Skeletal muscle cell (primary cell): Measurements from ENCODE around the gene MGRN1.
A peak's percentile ranks its signal among the peaks of the same experiment; 100 is the strongest.

Experiments
- DNase-seq: peaks from one replicate; pipeline ENCODE4 v3.0.0-alpha.2; 2010; ENCODE audit warnings: low read depth
- H3K4me3 ChIP-seq: 2 replicates; pipeline ENCODE4 v1.5.1; 2011; ENCODE audit warnings: low read depth, mild to moderate bottlenecking, control low read depth, low read length, moderate library complexity

MGRN1 gene

GRCh38 chr16:4617880-4618279, 6.7 kb upstream of the MGRN1 start:
- no peak for DNase-seq
- no peak overlapping the region for H3K4me3 ChIP-seq

- H3K4me3 ChIP-seq = no peak overlapping the region
- no peak for DNase-seq
These were observed 5.8 kb upstream of the MGRN1 start for GRCh38 chr16:4618645-4619418.

DNA sequence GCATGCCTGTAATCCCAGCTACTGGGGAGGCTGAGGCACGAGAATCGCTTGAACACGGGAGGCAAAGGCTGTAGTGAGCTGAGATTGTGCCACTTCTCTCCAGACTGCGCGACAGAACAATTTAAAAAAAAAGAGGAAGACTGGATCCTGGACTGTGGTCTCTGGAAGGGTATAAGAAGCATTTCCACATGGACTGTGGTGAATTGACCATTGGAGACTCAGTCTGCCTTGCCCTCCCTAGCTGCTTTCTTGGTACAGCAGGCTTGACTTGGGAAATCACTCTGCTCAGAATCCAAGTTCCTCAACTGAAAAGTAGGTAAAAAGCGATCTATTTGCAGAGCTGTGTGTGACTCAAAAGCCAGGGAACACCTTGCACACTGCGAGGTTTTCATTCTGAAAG, 1.0 kb upstream of the MGRN1 start:
- H3K4me3 ChIP-seq = no peak overlapping the region
- DNase-seq = no peak

DNA sequence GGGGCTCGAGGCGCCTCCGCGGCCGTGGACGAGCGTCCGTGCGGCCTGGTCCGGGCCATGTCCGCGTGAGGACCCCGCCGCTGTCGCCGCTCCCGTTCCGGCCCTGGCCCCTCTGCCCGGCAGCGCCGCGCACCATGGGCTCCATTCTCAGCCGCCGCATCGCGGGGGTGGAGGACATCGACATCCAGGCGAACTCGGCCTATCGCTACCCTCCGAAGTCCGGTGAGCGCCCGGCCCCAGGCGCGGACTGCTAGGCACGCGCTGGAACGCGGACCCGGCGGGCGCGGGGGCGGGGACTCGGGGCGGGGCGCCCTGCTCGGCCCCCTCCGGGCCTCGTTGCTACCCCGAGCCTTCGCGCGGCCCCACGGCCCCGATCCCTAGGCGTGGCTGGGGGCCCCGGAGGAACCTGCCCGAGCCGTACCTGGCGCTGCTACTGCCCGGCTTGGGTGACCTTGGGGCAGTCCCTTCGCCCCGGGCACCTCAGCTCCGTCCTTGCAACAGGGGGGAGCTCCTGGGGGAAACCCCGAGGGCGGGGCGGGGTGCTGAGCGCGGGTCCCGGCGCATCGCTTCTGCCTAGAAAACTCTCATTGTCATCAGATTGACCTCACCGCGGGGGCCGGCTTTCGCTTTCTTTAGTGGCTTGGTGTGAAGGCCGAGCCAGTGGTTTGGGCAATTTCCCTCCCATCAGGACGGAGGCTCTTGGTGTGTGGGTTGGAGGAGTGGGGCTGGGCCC, 367 bp downstream of the MGRN1 start:
- peak overlapping the region; percentile 86 for H3K4me3 ChIP-seq

GRCh38 chr16:4625560-4626159, 1.0 kb downstream of the MGRN1 start:
- DNase-seq = no peak
- peak overlapping the region; percentile 86 for H3K4me3 ChIP-seq

More for the DNA sequence above, 367 bp downstream of the MGRN1 start:
- DNase-seq = peak; percentile 36

DNA sequence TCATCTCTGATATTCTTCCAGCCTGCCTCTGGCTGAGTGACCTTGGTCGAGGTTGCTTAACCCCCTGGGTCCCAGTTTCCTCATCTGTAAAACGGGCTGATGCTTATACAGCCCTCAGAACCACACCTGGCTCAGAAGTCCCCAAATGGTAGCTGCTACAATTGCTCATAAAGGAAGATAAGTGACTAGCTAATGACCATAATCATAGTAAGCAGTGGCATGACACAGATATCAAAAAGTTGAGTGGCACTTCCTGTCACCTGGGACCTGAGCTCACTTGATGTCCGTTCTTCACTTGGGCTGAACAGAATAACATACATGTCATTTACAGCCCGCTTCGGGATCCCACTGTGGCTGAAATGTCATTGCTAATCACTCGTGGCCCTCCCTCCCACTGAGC, 1.8 kb downstream of the MGRN1 start:
- no peak for DNase-seq
- H3K4me3 ChIP-seq = peak overlapping the region; percentile 86

DNA sequence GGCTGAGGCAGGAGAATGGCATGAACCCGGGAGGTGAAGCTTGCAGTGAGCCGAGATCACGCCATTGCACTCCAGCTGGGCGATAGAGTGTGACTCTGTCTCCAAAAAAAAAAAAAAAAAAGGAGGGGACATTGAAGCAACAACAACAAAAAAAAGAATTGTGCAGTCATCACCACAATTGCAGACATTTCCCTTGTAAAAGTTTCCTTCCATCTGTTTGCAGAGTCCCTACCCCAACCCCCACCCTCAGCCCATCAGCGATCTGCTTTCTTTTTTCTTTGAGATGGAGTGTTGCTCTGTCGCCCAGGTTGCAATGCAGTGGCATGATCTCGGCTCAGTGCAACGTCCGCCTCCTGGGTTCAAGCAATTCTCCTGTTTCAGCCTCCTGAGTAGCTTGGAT, 3.7 kb downstream of the MGRN1 start:
- no peak for DNase-seq
- no peak overlapping the region for H3K4me3 ChIP-seq

DNA sequence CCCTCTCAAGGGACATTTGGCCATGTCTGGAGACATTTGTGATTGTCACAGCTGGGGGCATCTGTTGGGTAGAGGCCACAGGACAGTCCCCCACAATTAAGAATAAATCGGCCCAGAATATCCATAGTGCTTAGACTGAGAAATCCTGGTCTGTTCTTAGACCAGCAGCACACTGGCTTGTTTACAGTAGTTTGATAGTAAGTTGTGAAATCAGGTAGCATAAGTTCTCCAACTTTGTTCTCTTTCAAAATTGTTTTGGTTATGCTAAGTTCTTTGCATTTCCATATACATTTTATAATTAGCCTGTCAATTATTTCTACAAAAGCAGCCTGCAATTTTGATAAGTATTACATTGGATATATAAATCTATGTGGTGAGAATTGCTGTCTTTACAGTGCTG, 6.8 kb downstream of the MGRN1 start:
- H3K4me3 ChIP-seq = no peak overlapping the region
- DNase-seq = no peak

DNA sequence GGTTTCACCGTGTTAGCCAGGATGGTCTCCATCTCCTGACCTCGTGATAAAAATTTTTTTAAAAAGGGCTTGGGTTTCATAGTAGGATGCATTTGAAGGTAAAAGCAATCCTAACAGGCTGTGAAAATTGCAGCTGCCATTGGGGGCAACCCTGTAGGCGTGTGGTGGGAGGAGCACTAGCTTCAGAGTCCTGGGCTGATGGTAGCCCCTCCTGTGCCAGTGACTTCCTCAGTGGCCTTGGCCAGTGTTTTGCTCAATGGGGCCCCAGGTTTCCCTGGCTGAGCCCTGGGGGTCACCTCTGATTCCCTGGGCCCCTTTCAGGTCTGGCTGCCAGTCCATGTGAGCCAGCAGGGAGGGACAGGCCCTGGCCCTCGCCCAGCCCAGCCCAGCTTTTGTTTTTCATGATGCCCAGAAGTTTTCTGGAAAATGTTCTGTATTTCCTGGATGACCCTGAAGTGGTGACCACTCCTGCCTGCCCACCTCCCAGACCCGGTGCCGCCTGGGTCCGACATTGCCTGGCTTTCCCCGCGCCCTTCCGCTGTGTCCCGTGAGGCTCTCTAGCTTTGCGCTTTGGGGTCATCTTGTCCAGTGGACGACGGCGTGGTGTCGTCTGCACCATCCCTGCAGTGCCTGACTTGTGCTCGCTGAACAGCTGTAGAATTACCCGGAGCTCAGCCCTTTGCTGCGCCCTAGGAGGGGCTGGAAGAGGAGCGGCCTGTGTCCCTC, 9.4 kb downstream of the MGRN1 start:
- no peak overlapping the region for H3K4me3 ChIP-seq
- DNase-seq = no peak

- H3K4me3 ChIP-seq = no peak overlapping the region
- DNase-seq = no peak
These were observed 10.1 kb downstream of the MGRN1 start for GRCh38 chr16:4634768-4635167.

DNA sequence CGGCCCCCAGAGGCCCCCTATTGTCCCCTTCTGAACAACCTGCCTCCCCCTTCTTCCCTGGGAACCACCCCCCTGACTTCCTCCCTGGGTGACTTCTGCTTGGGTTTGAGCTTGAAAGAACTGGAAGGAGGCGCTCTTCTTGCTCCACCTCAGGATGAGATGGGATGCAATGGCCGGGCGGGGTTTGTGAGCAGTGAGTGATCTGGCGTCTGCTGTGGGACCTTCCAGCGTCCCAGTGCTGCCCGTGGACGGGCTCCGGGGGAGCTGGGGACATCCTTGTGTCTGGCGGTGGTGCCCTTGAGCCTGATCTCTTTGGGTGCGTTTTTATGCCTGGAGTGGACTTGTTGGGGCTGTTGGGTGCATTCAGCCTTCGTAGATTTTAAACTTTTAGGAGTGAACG, 11.6 kb downstream of the MGRN1 start:
- DNase-seq = no peak
- no peak overlapping the region for H3K4me3 ChIP-seq

GRCh38 chr16:4637501-4638166, 13.0 kb downstream of the MGRN1 start:
- DNase-seq = no peak
- H3K4me3 ChIP-seq = no peak overlapping the region

GRCh38 chr16:4639899-4640509, 15.4 kb downstream of the MGRN1 start:
- no peak for DNase-seq
- H3K4me3 ChIP-seq = no peak overlapping the region

GRCh38 chr16:4640572-4641305, 16.1 kb downstream of the MGRN1 start:
- no peak for DNase-seq
- H3K4me3 ChIP-seq = no peak overlapping the region

GRCh38 chr16:4641306-4641687, 16.7 kb downstream of the MGRN1 start:
- DNase-seq = no peak
- no peak overlapping the region for H3K4me3 ChIP-seq

- no peak for DNase-seq
- no peak overlapping the region for H3K4me3 ChIP-seq
These were observed 17.3 kb downstream of the MGRN1 start for GRCh38 chr16:4641895-4642294.

DNA sequence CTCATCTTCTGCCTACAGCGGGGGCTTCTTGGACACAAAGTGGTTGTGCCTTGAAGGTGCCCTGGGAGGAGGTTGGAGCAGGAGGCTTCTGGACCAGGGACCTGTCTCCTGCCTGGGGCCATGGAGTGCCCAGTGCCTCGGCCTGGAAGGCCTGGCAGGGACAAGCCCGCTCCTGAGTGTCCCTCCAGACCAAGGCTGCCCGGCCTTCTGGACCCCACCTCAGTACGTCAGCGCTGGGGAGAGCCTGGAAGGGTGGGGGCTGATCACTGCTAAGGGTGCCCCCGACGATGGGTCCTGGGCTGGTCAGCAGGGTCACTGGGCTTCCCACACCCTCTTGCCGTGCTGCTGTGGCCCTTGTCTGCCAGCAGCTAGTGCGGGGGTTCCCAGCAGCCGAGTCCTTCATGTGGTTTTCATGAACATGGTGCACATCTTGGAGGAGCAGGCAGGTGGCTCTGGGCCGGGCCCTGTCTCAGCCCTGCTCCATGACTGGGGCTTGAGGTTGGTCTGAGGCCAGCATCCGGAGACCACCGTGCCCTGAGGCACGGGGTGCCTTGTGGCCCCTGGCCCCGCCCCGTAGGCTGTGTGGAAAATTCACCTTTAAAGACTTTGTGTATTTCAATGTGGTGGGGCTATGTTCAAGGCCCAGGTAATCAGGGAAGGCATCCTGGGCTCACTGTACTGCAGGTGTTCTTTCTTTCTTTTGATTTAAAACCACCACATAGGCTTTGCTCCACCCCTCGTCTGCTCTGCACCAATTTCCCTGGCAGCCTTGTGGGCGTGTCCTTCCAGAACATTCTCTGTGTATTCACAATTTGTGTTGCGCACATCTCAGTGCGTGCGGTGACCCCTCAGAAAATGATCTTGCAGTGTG, 22.4 kb downstream of the MGRN1 start:
- DNase-seq = no peak
- no peak overlapping the region for H3K4me3 ChIP-seq

DNA sequence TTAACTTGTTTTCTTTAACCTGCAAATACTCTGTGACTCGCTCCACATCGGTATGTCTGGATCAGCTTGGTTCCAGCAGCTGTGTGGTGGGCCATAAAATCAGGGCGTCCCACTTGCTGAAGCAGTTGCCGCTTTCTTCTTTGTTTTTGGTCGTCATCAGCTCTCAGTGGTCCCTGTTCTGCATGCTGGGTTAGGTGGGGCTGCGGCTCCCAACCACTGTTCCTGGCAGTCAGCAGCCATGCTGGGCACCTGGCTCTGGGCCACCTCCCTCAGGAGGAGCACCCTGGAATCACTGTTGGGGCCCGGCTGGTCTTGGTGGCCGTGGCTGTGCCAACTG, 23.0 kb downstream of the MGRN1 start:
- H3K4me3 ChIP-seq = no peak overlapping the region
- no peak for DNase-seq
